HCT116 (cell line): ENCODE measurements around the gene KCTD17.

Experiments used
- EZH2 ChIP-seq: fragments of 200-600 bp; sonication (generic); IDR thresholded peaks from 2 replicates; pipeline ENCODE4 v1.6.1; 2017; ENCODE audit warnings: antibody characterized with exemption, mixed run types
- FOSL1 ChIP-seq: IDR thresholded peaks from 2 replicates; pipeline ENCODE4 v1.6.1; 2012; ENCODE audit warnings: low read depth
- JUND ChIP-seq: IDR thresholded peaks from 2 replicates; pipeline ENCODE4 v1.6.1; 2012
- POLR2A ChIP-seq: IDR thresholded peaks from 2 replicates; pipeline ENCODE4 v1.7.0; 2011; ENCODE audit warnings: borderline replicate concordance; ENCODE audit not compliant: insufficient read depth, insufficient read length; ENCODE audit errors: extremely low read depth
- POLR2AphosphoS5 ChIP-seq: IDR thresholded peaks from 2 replicates; pipeline ENCODE4 v1.6.1; 2011; ENCODE audit warnings: mild to moderate bottlenecking, low read depth, low read length, moderate library complexity
- SRF ChIP-seq: IDR thresholded peaks from 2 replicates; pipeline ENCODE4 v1.6.1; 2012; ENCODE audit warnings: low read depth
- YY1 ChIP-seq: IDR thresholded peaks from 2 replicates; pipeline ENCODE4 v1.6.1; 2011; ENCODE audit warnings: low read length, low read depth, moderate library complexity, mild to moderate bottlenecking; ENCODE audit not compliant: insufficient replicate concordance; ENCODE audit errors: extremely low read depth
- ZBTB33 ChIP-seq: IDR thresholded peaks from 2 replicates; pipeline ENCODE4 v1.6.1; 2011; ENCODE audit warnings: mild to moderate bottlenecking, low read length, moderate library complexity; ENCODE audit not compliant: insufficient replicate concordance; ENCODE audit errors: extremely low read depth
- ZNF274 ChIP-seq: fragments of 200-500 bp; sonication (Bioruptor generic); IDR thresholded peaks from 2 replicates; pipeline ENCODE4 v1.6.1; 2014; ENCODE audit warnings: mild to moderate bottlenecking, low read depth, low read length, inconsistent platforms
- TF ChIP-seq, protein P1 (sequence below), 3 experiments: fragments of 200-600 bp in 1 of 3; sonication (generic) in 1 of 3; IDR thresholded peaks in 2 of 3; conservative IDR thresholded peaks in 1 of 3; 2 replicates each; pipeline ENCODE4 v1.5.1; 2012 to 2017; ENCODE audit warnings: low read depth in 2 of 3, low read length in 2 of 3, antibody characterized with exemption in 1 of 3, borderline replicate concordance in 1 of 3, control low read depth in 1 of 3, mild to moderate bottlenecking in 1 of 3, mixed read lengths in 1 of 3, mixed run types in 1 of 3, moderate library complexity in 1 of 3; ENCODE audit not compliant: insufficient read depth in 1 of 3
- TF ChIP-seq, protein P2 (sequence below): IDR thresholded peaks from 2 replicates; pipeline ENCODE4 v1.6.1; 2012

DNA sequence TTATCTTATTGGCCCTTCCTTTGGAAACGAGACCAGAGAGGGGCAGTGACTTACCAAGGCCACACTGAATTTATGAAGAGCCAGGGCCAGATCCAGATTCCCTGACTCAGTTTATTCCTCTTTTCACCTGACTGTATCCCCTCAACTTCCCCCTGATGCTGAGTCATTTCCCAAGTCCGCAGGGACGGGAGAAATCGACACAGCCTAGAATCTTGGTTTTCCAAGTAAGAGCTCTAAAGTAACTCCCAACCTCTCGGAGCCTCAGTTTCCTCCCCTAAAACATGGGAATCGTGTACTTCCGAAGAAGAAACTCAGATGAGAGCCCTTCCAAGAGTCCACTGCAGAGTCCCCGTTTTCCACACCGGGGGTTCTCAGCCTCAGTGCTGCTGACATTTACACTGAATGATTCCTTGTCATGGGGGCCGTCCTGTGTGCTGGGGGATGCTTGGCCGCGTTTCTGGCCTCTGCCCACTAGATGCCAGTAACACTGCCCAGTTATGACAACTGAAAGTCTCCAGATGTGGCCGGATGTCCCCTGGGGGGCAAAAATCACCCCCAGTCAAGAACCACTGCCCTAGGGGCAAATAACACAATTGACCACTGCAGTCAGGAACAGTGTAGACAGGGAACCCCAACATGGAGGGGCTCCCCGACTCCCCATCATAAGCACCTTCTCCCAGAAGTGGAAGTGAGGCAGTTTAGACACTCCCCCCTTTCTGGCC, 20.8 kb upstream of the KCTD17 start:
- TF ChIP-seq POLR2AphosphoS5 = no peak; the same call in 1 of the 2 replicates
- TF ChIP-seq, protein P1, sequence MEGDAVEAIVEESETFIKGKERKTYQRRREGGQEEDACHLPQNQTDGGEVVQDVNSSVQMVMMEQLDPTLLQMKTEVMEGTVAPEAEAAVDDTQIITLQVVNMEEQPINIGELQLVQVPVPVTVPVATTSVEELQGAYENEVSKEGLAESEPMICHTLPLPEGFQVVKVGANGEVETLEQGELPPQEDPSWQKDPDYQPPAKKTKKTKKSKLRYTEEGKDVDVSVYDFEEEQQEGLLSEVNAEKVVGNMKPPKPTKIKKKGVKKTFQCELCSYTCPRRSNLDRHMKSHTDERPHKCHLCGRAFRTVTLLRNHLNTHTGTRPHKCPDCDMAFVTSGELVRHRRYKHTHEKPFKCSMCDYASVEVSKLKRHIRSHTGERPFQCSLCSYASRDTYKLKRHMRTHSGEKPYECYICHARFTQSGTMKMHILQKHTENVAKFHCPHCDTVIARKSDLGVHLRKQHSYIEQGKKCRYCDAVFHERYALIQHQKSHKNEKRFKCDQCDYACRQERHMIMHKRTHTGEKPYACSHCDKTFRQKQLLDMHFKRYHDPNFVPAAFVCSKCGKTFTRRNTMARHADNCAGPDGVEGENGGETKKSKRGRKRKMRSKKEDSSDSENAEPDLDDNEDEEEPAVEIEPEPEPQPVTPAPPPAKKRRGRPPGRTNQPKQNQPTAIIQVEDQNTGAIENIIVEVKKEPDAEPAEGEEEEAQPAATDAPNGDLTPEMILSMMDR (IDR thresholded peaks at IDR 0.05 in 2 of 3, conservative IDR thresholded peaks at IDR 0.05 in 1 of 3; ENCODE audit: borderline replicate concordance in 1 of 3, insufficient read depth in 1 of 3, low read depth in 2 of 3, low read length in 2 of 3) = peak in 2 of 3 experiments; percentile 35 to 45; a peak in 3 of 6 replicates
- no peak for TF ChIP-seq EZH2
- no peak for TF ChIP-seq POLR2A
- TF ChIP-seq ZNF274 = no peak
- no peak for TF ChIP-seq JUND
- no peak for TF ChIP-seq SRF
- TF ChIP-seq, protein P2, sequence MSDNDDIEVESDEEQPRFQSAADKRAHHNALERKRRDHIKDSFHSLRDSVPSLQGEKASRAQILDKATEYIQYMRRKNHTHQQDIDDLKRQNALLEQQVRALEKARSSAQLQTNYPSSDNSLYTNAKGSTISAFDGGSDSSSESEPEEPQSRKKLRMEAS = no peak
- no peak for TF ChIP-seq FOSL1
- TF ChIP-seq YY1 = no peak
- no peak for TF ChIP-seq ZBTB33
